Stimulated activated CD4-positive, alpha-beta T cell treated with anti-CD3 and anti-CD28 coated beads, Interleukin-15, amount 100 ng/mL, for 24 hours (primary cell): ENCODE results near the gene CBL.

Experiments used
- DNase-seq: peaks from one replicate; pipeline ENCODE4 v3.0.0-alpha.2; 2020

CBL gene

DNA sequence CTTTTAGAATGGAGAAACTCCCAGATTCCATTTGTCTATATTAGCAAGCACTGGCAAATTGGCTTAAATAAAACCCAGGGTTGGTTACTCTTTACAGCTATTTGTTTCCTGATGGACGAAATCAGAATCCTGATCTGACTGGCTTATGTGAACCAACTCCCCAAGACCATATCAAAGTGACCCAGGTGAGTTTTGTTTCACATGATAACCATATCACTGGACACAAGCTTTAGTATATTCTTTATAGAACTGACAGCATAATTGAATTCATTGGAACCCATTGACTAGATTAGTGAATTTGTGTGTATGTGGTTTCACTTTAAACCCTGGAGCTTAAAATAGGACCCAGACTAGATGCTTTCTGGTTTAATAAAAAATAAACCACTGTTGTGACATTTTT, 71.5 kb downstream of the CBL start:
- DNase-seq = no peak

DNA sequence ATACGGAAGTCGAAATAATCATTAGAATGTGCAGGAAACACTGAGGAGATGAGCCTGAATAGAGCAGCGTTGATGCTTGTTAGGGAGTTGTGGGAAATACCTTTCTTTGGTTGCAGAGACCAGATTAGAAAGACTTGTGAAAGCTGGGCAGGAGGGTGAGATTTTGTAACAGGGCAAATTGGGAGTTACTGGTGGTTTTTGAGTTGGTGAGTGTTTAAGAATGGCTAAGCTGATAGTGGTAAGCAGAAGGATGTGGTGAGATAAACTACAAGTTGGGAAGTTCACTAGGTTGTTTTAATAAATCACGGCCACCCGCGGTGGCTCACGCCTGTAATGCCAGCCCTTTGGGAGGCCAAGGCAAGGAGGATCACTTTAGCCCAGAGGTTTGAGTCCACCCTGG, 76.4 kb downstream of the CBL start:
- no peak for DNase-seq

DNA sequence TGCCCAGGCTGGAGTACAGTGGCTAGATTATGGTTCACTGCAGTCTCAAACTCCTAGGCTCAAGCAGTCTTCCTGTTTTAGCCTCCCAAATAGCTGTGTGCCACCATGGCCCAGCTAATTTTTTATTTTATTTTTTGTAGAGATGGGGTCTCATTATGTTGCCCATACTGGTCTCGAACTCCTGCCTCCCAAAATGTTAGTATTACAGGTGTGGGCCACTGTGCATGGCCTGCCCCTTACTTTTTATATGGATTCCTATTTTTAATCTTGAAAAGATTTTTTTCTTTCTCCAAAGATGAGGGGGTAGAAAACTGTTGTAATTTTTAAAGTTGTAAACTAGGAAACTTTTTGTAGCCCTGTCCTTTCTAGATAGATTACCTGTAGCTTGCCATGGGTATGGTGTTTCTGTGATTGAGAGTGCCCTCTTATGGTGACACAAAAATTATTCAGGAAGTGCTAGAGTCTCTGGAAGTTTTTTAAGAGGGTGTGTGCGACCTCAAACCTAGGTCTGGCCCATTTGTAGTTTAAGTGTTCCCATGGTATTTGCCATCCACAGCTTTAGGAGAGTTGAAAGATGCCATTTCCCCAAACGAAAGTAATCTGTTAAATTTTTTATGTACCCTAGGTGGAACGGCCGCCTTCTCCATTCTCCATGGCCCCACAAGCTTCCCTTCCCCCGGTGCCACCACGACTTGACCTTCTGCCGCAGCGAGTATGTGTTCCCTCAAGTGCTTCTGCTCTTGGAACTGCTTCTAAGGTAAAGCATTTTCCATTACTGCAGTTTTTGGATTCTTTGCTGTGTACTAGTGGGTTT, 78.4 kb downstream of the CBL start:
- DNase-seq = no peak

DNA sequence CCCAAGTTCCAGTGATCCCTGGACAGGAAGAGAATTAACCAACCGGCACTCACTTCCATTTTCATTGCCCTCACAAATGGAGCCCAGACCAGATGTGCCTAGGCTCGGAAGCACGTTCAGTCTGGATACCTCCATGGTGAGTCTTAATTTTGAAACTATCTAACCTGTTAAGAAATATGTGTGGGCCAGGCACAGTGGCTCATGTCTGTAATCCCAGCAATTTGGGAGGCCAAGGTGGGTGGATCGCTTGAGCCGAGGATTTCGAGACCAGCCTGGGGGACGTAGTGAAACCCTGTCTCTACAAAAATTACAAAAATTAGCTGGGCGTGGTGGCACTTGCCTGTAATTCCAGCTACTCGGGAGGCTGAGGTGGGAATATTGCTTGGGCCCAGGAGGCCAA, 79.3 kb downstream of the CBL start:
- DNase-seq = no peak

DNA sequence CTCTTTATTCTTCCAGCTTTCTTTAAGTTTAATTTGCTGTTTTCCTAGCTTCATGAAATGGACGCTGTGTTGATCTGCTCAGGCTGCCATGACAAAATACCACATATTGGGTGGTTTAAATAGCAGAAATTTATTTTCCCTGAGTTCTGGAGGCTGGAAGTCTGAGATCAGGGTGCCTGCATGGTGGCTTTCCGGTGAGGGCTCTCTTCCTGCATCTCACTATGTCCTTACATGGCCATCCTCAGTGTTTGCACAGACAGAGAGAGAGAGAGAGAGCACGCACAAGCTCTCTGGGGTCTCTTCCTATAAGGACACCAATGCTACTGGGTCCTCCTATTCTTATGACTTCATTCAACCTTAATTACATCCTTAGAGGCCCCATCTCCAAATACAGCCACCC, 82.1 kb downstream of the CBL start:
- no peak for DNase-seq

DNA sequence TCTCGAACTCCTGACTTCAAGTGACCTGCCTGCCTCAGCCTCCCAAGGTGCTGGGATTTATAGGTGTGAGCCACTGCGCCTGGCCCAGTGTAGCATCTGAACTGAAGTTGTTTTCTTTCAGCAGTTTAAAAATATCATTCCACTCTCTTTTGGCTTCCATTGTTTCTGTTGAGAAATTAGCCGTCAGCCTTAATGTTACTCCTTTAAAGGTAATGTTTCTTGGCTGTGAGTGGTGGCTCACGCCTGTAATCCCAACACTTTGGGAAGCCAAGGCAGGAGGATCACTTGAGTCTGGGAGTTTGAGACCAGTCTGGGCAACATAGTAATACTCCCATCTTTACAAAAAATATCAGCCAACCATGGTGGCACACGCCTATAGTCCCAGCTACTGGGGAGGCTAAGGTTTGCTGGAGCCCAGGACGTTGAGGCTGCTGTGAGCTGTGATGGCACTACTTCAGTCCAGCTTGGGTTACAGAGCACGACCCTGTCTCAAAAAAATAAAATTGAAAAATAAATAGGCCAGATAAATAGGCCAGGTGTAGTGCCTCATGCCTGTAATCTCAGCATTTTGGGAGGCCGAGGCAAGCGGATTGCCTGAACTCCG, 84.9 kb downstream of the CBL start:
- DNase-seq = no peak

DNA sequence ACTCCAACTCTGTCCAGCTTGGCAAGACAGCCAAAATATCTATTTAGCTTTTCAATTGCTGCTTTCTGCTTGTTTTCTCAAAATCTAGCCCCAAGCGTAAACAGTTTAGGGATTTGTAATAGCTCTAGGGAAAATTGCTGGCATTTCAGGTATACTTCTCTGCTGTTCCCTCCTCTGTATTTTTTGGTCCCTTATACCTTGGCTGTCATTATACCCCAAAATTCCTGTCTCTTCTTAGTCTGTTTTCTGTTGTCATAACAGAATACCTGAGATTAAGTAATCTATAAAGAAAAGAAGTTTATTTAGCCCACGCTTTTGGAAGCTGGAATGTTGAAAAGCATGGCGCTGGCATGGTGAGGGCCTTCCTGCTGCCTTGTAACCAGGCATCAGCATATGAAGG, 87.3 kb downstream of the CBL start:
- no peak for DNase-seq

DNA sequence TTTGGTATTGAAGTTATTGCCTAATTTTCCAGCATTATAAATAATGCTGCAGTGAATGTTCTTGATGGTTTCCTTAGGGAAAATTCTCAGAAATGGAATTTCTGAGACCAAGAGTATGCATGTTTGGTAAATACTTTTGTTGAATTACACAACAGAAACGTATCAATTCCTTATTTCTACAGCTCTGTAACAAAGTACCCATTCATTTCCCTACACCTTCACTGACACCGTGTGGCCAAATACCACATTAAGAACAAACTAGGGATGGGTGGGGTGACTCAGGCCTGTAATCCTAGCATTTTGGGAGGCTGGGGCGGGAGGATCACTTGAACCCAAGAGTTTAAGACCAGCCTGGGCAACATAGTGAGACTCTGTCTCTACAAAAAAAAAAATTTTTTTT, 89.0 kb downstream of the CBL start:
- DNase-seq = no peak

DNA sequence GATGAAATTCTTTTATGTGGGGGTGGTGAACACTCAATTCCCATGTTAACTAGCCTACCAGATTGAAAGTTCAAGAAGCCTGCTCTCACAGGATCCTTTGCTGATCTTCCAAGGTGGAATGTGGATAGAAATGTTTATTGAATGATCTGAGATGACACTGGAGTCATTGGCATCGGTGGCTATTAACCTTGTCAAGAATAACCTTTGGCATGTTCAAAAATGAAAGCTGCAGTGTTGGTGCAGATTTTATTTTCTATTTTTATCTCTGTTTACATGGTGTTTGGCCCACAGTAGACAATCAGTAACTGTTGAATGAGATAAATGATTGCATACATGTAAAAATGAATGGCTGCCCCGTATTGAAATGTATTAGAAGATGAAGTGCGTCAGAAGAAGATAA, 91.8 kb downstream of the CBL start:
- no peak for DNase-seq

DNA sequence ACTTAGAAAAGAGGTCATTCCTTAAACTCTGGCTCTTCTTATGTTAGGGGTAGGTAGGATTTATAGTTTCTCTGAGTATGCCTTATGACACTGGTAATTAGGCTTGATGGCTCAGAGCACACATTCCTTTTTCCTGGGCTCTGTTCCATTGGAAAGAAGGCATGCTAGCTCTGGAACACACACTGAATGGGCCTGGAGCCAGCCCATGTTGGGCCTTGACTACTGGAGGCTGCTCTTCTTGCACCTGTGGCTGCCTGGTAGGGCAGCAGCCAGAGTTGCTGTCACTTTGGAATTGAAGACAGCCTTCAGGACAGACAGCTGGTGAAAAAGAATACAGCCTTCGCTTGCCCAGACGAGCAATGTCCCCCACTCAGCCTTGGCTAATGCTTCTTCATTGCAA, 92.6 kb downstream of the CBL start:
- DNase-seq = no peak

DNA sequence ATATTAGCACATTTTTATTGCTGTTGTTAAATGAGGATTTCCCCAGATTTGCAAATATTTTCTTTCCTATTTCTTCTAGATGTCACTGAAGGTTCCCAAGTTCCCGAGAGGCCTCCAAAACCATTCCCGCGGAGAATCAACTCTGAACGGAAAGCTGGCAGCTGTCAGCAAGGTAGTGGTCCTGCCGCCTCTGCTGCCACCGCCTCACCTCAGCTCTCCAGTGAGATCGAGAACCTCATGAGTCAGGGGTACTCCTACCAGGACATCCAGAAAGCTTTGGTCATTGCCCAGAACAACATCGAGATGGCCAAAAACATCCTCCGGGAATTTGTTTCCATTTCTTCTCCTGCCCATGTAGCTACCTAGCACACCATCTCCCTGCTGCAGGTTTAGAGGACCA, 93.3 kb downstream of the CBL start:
- DNase-seq = no peak

DNA sequence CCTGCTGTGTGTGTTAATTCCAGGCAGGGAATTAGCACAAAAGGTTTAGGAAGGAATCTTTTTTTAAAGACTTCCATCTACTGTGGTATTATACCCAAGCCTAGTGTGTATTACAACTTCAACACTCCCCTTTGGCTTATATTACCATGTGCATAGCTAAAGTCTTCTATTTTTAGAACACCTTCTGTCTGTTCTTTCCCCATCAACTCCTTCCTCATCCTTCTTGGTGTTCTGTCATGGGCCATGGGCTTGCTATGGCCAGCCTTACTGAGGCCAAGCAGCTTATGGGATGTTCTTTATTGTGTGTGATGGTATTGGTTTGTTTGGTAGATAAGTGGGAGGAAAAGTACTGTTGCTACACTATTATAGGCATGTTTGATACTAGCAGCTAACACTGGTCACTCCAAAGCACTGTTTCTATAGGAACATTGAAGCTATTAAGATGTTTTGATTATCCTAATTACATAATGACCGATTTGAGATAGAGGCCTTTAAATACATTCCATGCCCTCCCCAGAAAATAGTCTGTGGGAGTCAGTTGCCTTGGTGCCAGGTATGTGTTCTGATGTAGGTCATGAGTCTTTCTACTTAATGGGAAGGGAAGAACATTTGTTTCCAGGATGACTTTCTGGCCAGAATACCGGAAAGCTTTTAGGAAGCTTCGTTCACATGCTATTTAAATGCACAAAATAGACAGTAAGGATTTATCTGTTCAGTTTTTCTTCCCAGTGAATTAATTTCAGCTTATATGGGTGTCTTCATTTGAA, 94.2 kb downstream of the CBL start:
- no peak for DNase-seq

DNA sequence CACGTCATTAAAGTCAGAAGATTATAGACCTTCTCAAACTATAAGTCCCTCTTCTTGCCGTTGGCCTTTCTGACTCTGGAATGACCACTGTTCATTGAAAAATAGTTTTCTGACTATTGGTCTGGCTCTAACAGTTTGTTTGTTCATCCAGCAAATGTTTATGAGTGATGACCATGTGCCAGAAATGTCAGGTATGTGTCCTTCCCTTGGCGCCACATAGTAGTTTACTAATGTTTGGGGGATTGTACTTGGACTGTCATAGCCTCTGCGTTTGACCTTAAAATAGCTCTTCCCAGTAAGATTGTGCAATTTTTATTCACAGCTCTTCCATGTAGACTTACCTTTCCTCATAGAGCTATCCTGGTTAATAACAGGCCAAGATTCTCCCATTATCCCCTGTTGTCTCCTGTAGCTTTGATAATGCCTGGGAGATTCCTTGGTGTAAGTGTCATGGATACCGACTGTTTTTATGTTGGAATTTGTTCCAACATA, 97.1 kb downstream of the CBL start:
- DNase-seq = no peak

DNA sequence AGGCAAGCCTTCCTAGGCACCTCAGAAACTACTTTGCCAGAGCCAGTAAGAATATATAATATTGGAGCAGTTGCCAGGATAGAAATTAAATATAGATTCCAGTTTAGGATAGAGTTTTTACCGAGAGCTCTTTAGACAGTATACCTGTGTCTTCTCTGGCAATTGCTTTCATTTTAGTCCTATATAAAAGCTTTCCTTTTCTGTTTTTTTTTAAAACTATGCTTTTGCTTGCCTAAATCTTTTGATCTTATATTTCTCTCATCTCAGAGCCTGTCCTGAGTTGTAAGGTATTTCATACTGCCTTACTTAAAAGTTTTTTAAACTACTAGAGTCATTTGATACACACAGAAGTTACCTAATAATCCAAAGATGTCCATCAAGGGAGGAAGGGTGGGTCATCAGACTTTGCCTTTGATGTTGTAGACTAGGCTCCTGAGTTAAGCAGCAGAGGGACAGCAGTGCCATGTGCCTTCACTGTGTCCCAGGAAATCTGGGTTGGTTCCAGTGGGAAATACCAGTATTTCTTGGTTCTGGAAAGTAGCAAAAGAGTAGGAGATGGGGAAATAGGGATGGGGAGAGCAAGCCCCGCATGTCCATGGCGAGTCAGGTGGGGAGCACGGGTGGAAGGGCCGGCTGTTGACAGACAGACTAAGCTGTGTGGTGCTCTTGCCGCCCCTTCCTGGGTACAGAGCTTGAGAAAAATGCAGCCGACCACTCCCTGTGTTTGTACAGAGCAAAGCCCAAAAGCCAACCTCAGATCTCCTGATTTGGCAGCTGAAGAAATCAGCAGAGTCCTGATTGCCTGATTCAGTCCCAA, 99.6 kb downstream of the CBL start:
- DNase-seq = no peak

DNA sequence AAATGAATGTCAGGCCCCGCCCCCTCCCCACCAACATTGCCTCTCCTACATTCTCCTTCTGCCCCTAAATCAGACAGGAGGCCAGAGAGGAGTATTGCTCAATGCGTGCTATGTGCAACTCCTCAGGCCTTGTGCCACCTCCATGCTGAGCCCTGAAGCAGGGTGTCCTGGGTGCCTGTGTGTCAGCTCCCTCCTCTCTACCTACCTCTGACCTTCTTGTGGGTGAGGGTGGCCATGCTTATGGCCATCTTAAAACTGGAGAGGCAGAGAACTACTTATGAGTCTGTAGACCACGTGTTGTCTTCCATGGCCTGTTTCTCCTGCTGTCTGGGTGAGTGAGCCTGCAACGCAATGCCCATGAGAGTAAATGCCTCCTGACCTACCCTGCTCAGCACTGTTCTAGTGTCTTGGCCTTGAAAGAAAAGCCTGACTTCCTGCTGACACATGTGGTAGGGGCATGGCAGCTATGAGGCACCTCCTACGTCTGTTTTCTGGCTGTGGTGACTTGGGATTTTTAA, 100.3 kb downstream of the CBL start:
- peak; percentile 42 for DNase-seq

DNA sequence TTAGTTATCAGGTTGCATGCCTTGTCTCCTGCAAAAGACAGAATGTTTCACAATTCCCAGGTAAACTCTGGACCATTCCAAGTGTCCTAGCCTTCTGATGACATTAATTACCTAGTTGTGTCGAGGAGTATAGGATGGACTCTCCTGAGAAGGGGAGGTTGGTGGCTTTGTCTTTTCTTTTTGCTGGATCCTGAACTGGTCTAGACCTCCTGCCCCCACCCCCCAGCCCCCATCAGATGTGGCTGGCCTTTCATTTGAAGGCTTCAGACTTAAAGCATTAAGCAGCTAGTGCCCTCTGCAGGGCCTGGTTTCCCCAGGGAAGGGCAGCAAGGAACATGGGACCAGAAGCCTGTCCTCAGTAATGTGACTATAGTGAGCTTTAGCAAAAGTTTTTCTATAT, 101.1 kb downstream of the CBL start:
- DNase-seq = no peak

DNA sequence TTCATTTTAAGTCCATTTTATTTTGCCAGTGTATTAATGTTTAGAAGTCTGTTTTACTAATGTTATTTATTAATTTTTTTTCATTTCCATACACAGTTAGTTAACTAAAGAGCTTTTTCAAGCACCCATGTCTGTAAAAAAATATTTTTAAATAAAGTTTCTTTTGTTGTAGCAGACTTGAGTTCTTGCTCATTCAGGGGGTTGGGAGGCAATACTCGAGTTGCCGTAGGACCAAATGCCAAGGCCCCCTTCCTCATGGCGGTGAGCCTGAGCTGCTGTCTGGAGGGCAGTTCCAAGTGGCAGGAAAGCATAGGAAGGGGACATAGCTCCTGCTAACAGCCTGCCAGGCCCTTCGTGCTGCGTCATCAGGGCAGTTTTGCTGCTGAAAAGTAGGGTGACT, 101.8 kb downstream of the CBL start:
- no peak for DNase-seq

DNA sequence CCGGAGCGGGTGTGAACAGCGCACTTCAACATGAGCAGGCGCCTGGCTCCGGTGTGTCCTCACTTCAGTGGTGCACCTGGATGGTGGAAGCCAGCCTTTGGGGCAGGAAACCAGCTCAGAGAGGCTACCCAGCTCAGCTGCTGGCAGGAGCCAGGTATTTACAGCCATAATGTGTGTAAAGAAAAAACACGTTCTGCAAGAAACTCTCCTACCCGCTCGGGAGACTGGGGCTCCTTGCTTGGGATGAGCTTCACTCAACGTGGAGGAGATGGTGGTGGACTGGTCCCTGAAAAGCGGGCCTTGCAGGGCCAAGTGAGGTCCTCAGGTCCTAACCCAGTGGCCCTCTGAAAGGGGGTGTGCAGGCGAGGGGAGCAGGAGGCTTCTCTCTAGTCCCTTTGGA, 103.3 kb downstream of the CBL start:
- no peak for DNase-seq

DNA sequence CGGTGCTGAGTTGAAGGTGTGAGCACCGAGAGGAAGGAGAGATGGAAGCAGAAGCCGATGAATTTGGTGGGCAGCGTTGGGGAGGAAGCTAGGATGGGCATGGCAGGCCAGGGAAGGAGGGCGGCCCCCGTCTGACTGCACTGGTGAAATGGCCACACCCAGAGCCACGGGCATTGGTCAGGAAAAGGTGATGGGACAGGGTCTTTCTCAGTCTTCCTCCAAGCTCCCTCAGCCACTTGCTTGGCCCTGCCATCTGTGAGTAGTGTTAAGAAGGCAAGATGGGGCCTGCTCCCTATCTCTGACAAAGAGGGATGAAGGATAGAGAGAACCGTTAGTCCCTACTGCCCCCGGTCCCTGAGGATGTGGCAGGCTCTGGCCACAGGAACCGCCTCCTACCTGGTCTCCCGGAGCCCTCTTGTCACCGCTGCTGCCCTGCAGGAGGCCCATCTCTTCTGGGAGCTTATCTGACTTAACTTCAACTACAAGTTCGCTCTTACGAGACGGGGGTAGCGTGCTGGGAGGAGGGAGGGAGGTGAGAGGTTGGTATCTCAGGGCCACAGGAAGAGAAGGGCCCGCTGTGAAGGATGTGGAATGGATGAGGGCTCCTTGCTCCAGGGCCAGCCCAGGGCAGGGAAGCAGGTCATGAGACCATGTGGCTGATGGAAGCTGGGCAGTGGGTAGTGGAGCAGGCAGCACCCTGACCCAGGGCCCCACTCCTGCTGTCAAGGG, 104.0 kb downstream of the CBL start:
- DNase-seq = no peak

DNA sequence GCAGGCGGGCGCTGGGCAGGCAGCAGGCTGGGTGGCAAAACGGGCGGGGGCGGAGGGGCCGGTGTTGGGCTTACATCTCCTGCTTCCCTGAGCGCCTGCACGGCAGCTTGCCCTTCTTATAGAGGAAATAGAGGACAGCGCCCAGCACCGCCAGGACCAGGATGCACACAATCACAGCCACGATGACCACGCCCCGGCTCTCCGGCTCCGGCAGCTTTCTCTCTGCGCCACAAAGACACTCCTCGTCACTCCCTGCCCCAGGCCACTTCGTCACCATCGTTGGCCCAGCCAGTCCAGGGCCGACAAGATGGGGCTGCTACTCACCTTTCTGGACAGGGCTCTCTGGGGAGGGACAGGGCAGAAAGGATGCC, 104.5 kb downstream of the CBL start:
- DNase-seq = no peak

DNA sequence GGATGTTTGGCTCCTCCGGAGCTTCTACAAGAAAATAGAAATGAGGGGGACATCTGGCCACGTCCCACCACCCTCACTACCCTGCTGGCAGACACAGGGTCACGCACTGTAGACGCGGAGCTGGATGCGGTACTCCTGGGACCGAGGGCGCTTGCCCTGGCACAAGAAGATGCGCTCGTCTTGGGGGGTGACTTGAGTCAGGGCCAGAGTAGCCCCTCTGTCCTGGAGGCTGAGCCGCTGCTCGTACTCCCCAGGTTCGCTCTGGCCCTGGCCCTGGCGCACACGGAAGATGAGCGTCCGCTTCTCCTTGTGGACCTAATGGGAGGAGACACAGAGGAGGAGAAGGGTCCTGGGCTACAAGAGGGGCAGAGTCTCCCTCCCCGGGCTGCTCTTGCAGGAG, 108.6 kb downstream of the CBL start:
- DNase-seq = no peak
